HG03520 (cell line): ENCODE data around the gene RAB12.
"Not testable (repeated sequence)": the region's sequence is repeated elsewhere in the genome, so short reads cannot be mapped to it uniquely, and the experiment has no call there.

Experiments used
- ATAC-seq: cut with Tn5 transposase; IDR thresholded peaks from one replicate; pipeline ENCODE4 v1.9.1; 2021; ENCODE audit warnings: mild to moderate bottlenecking, moderate library complexity; ENCODE audit not compliant: unreplicated experiment

RAB12 gene

DNA sequence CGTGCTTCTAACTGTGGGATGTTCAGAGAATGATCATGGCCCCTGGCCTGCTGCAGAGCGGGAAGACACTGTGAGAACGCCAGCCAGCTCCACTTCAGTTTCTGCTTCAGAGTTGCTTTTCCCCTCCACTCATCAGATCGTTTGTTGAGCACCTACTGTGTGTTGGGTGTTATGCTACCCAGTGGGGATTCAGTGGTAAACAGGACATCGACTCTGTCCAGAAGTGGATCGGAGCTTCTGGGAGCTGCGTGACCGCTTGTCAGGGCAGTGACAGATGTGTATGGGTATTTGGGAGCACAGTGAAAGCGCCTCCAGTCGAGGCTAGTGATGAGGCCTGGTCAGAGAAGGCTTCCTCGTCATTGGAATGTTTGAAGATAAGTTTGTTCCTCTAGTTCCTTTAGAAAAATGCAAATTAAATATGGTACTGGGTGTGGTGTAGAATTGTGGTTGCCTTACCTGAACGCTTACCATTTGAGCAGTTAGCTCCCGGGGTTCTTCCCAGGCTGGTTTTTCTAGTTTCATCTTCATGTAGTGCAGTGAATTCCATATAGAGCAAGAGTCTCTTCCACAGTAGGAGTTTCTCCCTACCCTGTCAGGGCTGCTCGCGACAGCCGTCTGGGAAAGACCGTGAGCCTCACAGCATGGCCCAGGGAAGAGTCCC is 2.8 kb downstream of the RAB12 start:
- ATAC-seq: no peak

DNA sequence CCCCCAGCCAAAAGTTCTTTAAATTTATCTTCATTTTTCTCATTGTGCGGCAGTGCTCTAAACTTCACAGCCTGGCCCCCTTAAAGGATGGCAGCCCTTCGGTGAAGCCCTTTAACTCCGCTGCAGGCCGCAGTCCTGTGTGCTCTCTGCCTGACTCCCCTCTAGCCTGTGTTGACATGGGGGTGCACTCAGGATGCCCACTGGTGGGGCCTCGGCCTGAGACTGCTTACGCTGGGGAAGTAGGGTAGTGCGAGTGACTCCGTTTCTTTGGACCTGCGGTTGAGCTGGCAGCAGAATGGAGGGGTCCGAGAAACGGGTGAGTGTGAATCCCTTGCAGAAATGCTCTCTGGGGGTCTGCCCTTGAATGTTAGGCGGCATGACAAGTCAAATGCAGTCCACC is 5.6 kb downstream of the RAB12 start:
- ATAC-seq: no peak

GRCh38 chr18:8615397-8616027 is 6.3 kb downstream of the RAB12 start:
- no peak for ATAC-seq

- no peak for ATAC-seq
These were observed 6.8 kb downstream of the RAB12 start for GRCh38 chr18:8616028-8616401.

GRCh38 chr18:8617907-8618306 is 8.7 kb downstream of the RAB12 start:
- no peak for ATAC-seq

DNA sequence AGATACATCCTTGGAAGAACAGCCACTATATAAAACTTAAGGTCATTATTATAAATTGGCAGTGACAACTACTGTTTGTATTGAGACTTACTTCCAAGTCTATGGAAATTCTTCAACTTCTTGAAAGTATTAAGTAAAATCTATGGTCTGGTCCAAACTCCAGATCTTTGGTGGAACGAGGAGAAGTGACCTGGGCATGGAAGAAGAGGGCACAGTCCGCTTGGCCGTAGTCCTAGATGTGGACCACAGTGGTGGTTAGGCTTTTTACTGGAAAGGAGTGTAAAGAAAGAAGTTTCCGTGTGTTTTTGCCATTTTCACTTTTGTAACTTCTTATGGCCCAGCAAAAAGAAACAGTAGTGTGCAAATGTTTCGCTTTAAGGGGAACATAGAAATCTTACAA is 9.8 kb downstream of the RAB12 start:
- no peak for ATAC-seq

- no peak for ATAC-seq
These were observed 10.8 kb downstream of the RAB12 start for GRCh38 chr18:8619835-8620577.

GRCh38 chr18:8620845-8621244 is 11.6 kb downstream of the RAB12 start:
- ATAC-seq: no peak

DNA sequence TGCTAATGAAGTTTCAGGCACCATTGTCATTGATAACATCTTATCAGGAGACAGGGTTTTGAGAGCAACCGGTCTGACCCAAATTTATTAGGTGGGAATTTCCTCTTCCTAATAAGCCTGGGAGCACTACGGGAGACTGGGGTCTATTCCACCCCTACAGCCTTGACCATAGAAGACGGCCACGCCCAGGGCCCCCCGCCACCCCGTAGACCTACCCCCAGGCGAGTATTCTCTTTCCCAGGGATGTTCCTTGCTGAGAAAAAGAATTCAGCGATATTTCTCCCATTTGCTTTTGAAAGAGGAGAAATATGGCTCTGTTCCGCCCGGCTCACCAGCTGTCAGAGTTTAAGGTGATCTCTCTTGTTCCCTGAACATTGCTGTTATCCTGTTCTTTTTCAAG is 13.4 kb downstream of the RAB12 start:
- not testable (repeated sequence) for ATAC-seq

GRCh38 chr18:8623549-8624106 is 14.4 kb downstream of the RAB12 start:
- peak; percentile 68 for ATAC-seq

DNA sequence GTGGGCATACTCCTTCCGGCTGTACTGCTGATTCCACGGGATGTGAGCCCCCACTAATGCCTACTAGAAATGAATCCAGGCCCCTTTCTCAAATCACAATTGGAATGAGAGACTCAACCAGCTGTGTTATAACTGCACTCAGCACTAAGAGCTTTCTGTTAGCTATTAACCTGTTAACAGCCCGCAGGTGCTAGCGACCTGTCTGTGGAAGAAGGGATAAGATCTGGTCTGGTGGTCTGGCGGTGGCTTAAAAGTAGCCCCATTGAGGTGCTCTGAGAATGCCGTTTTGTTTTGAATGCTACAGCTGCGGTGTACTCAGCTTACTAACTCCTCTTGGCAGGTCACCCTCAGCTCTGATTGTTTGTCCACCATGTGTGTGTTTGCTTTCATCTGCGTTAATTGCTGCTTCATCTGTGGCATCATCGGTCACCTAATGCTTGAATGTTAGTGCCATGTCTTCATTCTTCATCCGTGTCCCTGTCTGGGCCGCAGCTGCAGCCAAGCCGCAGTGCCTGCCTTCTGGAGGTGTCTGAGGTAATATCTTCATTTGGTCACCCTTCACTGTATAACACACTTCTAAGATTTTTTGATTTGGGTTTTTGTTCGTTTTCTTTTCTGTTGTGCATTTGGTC is 16.3 kb downstream of the RAB12 start:
- ATAC-seq: no peak

DNA sequence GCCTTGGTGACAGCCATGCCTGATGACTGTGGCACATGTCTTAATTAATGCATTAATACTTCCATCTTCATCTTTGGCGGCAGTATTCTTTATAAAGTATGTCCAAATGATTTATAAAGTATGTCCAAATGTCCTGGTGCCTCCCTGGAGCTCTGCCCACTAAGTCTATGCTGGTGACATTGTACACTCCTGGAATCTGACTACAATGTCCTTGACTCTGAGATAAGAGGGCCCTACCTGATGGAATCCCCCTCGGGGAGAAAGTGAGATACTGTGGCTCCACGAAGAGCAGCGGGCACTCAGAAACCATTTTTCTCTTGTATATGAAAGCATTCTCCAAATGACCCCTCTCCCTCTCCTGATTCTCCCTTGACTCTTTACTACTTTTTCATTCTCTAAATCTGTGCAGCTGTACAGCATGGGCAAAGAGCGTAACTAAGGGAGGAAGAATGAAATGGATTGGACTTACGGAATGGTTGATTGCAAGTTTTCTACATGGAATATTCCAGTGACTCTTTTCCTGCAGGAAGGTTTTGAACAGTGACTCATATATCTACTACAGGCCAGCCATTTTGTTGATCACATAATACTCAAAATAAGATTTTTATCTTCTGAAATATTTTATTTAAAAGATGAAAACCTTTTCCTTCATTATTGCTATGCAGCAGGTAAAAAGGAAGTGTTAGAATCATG is 17.3 kb downstream of the RAB12 start:
- ATAC-seq: no peak

GRCh38 chr18:8627107-8627472 is 17.9 kb downstream of the RAB12 start:
- no peak for ATAC-seq

DNA sequence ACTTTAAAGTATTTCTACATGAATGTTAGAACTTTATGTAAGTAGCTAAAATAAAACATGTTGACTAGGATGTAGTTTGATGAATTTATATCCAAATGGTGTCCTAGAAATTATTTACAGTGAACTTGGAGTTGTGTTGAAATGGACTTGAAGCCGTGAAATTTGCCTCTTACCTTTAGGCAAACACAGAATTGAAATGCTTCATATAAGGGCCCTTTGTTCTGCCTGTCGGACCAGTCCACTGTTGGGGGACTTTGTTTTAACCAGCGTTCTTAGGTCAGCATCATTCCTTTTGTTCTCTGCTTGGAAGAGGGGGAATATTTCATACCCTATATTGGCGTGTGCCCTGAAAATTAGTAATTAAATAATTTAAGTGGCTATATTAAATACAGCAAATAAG is 18.3 kb downstream of the RAB12 start:
- no peak for ATAC-seq

DNA sequence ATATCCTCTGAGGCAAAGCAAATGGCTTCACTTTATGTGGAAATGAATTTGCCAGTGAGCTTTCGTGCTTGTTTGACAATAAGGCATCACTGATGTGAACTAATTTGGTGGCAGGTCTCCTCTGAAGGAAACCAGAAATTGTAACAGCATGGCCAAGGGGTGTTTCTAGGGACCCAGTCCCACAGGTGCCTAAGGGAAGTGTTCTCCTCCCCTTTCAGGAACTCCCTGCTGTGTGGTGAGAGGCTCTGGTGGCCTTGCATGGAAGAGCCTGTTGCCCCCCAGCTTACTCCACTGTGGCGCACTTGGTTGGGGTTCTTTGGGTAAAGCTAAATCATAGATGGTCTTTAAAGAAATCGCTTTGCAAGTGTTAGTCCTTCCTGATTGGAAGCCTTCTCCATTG is 20.4 kb downstream of the RAB12 start:
- ATAC-seq: no peak

DNA sequence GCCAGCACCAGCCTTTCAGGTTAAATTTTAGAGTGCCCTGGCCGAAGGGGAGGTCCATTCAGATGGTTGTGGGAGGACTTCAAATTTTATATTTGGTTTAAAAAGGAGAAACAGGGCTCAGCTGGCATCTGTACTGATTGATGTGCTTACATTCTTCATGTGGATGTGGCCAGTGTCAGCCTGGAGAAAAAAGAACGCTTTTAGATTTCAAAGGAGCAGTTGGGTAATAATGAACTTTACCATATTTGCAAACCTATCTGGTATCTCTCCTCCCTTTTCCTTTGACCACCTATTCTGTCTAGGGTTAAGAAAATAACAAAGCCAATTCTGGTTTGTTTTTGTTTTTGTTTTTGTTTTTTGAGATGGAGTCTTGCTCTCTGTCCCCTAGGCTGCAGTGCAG is 21.3 kb downstream of the RAB12 start:
- ATAC-seq: no peak

DNA sequence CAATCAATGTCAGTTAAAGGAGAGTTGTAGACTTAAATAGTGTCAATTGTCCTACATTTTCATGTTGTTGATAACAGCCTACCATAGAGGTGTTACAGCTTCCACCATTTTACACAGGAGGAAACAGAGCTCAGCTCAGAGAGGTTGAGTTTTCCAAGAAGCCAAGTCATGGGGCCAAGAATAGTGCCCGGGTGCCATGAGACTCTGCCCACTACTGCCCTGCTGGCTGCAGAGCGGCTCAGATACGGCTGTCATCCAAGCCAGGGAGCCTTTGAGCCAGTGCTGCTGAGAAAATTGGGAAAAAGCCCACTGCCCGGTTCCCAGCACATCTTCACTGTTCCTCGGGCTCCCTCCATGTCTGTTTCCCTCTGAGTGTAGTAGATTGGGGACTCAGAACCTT is 22.0 kb downstream of the RAB12 start:
- no peak for ATAC-seq

GRCh38 chr18:8632386-8632785 is 23.1 kb downstream of the RAB12 start:
- no peak for ATAC-seq

DNA sequence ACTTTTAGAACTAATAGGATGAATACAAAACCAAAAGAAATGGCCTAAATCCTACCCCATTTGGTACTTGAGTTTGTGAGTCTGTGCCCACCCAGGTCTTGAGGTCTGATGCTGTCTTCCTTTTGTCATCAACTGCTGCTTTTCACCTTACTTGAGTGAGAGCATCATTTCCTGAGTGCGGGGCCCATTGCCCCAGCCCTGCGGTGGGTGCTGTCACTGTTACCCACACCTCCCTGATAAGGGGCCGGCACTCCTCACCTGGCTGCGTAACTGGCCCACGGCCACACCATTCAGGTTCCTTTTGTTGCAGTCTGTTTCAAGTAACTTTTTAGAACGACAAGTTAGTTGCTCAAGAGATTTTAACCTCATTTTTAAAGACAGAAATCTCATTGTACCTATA is 25.3 kb downstream of the RAB12 start:
- no peak for ATAC-seq

DNA sequence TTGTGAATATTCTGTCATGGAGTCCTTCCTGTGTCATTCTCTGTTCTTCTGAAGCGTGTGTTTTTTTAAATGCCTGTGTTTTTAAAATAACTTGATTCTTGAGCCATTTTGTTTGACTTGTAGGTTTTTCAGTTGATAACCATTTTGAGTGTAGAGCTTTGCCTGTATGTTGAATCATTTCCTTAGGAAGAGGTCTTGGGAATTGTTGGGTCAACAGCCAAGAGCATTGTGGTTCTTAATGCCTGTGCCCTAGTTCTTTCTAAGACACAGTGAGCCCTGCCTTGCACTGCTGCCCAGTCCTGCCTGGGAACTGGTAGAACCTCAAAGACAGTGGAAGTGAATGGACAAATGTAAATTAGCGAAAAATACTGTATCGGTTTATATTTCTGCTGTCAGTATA is 25.9 kb downstream of the RAB12 start:
- no peak for ATAC-seq

GRCh38 chr18:8639762-8640161 is 30.5 kb downstream of the RAB12 start:
- no peak for ATAC-seq
